Neural progenitor cell (in vitro differentiated cells): ENCODE measurements around the gene DNAJC30.

Experiments used
- EZH2 ChIP-seq: fragments of 200-600 bp; sonication (generic); IDR thresholded peaks from 2 replicates; pipeline ENCODE4 v1.6.1; 2017; ENCODE audit warnings: antibody characterized with exemption, mild to moderate bottlenecking, moderate library complexity
- TF ChIP-seq, protein P1 (sequence below): fragments of 200-600 bp; sonication (generic); IDR thresholded peaks from 2 replicates; pipeline ENCODE4 v1.5.1; 2017; ENCODE audit warnings: antibody characterized with exemption, mild to moderate bottlenecking

GRCh38 chr7:73712773-73713172 lies 29.5 kb upstream of the DNAJC30 start:
- no peak for TF ChIP-seq EZH2
- TF ChIP-seq, protein P1, sequence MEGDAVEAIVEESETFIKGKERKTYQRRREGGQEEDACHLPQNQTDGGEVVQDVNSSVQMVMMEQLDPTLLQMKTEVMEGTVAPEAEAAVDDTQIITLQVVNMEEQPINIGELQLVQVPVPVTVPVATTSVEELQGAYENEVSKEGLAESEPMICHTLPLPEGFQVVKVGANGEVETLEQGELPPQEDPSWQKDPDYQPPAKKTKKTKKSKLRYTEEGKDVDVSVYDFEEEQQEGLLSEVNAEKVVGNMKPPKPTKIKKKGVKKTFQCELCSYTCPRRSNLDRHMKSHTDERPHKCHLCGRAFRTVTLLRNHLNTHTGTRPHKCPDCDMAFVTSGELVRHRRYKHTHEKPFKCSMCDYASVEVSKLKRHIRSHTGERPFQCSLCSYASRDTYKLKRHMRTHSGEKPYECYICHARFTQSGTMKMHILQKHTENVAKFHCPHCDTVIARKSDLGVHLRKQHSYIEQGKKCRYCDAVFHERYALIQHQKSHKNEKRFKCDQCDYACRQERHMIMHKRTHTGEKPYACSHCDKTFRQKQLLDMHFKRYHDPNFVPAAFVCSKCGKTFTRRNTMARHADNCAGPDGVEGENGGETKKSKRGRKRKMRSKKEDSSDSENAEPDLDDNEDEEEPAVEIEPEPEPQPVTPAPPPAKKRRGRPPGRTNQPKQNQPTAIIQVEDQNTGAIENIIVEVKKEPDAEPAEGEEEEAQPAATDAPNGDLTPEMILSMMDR = no peak
